Right ventricle myocardium superior (tissue), 1 donor: ENCODE measurements around the gene C1R. TPM values are rescaled to one million over a fixed set of nuclear protein-coding genes. Genes with fewer than 3 reads are reported as not detected.

Experiments used
- ATAC-seq: fragments of 200-7000 bp; cut with Tn5 transposase; one replicate; pipeline ENCODE4 v1.9.1; 2020; ENCODE audit warnings: mild to moderate bottlenecking; ENCODE audit not compliant: poor library complexity
- DNase-seq: peaks from one replicate; pipeline ENCODE4 v3.0.0-alpha.2; 2020
- intact Hi-C: fragments of 100-400 bp; cut with DNase I; formaldehyde crosslinking; loops from one replicate; pipeline ENCODE4 v1.11.2; 2022
- long read RNA-seq: library from polyadenylated mRNA; unstranded; transcript quantifications from one replicate; pipeline ENCODE4 v2.0.0, GENCODE V29; 2021
- total RNA-seq: library from RNA; stranded (reverse); fragmentation: NEBNext Ultra II Directional; extraction: Animal tissue kit (Norgen Biotek cat#: 25700); gene quantifications from one replicate; pipeline ENCODE4 v1.2.1, GENCODE V29; 2021
- donor health status: DM: no; HTN: yes; CAD: no; lungs with severe emphysema.

Gene C1R
- total RNA-seq = 165 TPM
- long read RNA-seq, transcript C1R-215 (11 exons, 2,508 nt) = major isoform, 264 of 356 reads
- long read RNA-seq, partial matches to known transcripts = 69 of 356 reads
- long read RNA-seq, other reads (novel, unspliced or antisense) = 19 of 356 reads

GRCh38 chr12:7092229-7092985 lies at the start of gene C1R:
C1R (minus strand) TSS chr12:7092445; CDS start chr12:7092388, 57 bp downstream.
- intact Hi-C loops = loop anchor here (5.0 kb wide), 1 partner anchor 35 kb away; no protein-coding TSS in a partner anchor
- ATAC-seq = peak; percentile 83
- DNase-seq = peak; percentile 83

GRCh38 chr12:7141351-7142005 lies 49.2 kb upstream of the C1R start:
- ATAC-seq (no peak), DNase-seq (no peak)
- intact Hi-C loops = no loop called here

- intact Hi-C loops = no loop called here
- ATAC-seq (no peak), DNase-seq (no peak)
Observed at GRCh38 chr12:7139200-7139599, 47.0 kb upstream of the C1R start.

GRCh38 chr12:7137908-7138307 lies 45.7 kb upstream of the C1R start:
- ATAC-seq (no peak), DNase-seq (no peak)
- intact Hi-C loops = no loop called here

GRCh38 chr12:7136676-7137075 lies 44.4 kb upstream of the C1R start:
- intact Hi-C loops = no loop called here
- ATAC-seq = no peak
- no peak for DNase-seq

GRCh38 chr12:7136071-7136470 lies 43.8 kb upstream of the C1R start:
- intact Hi-C loops = no loop called here
- ATAC-seq = no peak
- no peak for DNase-seq

- no peak for ATAC-seq
- intact Hi-C loops = no loop called here
- no peak for DNase-seq
Observed at GRCh38 chr12:7134396-7135166, 42.3 kb upstream of the C1R start.

- DNase-seq (peak; percentile 40), ATAC-seq (no peak)
- intact Hi-C loops = no loop called here
Observed at GRCh38 chr12:7131502-7131866, 39.2 kb upstream of the C1R start.

GRCh38 chr12:7130701-7131501 lies 38.7 kb upstream of the C1R start:
- ATAC-seq = peak; percentile 62
- DNase-seq = peak; percentile 72
- intact Hi-C loops = no loop called here

- ATAC-seq = peak; percentile 89
- DNase-seq = peak; percentile 82
- intact Hi-C loops = no loop called here
Observed at GRCh38 chr12:7129872-7130691, 37.8 kb upstream of the C1R start, which contains the start of gene CLSTN3. CLSTN3 (plus strand) TSS chr12:7130371; CDS start chr12:7130649, 278 bp downstream.

- no peak for DNase-seq
- no peak for ATAC-seq
- intact Hi-C loops = no loop called here
Observed at GRCh38 chr12:7129287-7129871, 37.1 kb upstream of the C1R start.

GRCh38 chr12:7128681-7129286 lies 36.5 kb upstream of the C1R start, which contains the start of gene RBP5:
RBP5 (minus strand) TSS chr12:7128889; CDS start chr12:7128775, 114 bp downstream.
- ATAC-seq (no peak), DNase-seq (no peak)
- intact Hi-C loops = no loop called here

GRCh38 chr12:7127916-7128626 lies 35.8 kb upstream of the C1R start:
- intact Hi-C loops = no loop called here
- no peak for ATAC-seq
- DNase-seq = no peak

GRCh38 chr12:7125632-7126227 lies 33.5 kb upstream of the C1R start:
- ATAC-seq (no peak), DNase-seq (no peak)
- intact Hi-C loops = no loop called here

- DNase-seq (no peak), ATAC-seq (no peak)
- intact Hi-C loops = no loop called here
Observed at GRCh38 chr12:7123806-7124522, 31.7 kb upstream of the C1R start.
